Measurements from ENCODE around the gene SMIM27. TPM values are rescaled to one million over a fixed set of nuclear protein-coding genes. Genes with fewer than 3 reads are reported as not detected.

Gene SMIM27
- total and polyA plus RNA-seq, 9 of the 15 experiments (the other 6 are each of a cell fraction or from before 2014, with no cell fraction given): 2.9 to 16.1 (median 7.9) TPM

DNA sequence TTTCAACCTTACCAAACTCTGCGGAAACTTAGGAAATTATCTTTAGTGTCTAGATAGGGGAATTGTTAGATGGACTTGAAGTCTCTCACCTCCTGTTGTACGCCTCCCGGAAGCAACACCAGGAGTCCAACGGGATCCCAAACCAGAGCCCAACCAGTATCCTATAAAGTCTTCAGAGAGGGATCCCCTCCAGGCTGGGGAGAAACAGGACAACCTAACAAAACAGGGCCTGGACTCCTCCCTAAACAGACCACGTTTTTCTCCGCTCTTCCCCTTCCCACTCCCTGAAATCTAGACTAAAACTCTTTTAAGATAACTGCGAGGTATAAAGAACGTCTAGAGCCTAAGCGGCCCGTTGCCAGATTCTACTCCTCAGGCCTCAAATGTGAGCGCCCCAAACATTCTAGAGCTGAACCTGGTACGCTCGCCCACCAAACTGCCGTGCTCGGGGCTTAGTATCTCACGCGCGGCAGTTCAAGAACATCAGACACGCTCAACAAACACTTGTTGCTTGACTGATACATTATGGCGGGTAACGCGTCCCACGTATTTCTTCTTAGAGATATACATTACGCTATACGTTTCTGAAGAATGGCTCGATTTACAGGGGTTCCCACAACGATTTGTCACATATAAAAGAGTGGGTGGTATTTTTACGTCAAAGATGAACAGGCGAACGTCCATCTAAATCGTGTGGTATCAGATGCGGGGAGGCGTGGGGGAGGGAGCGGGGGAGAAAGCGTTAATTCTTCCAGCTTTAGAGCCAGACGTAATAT lies 663 bp upstream of the SMIM27 start:
- peak overlapping the region; percentile 97 for H3K27ac ChIP-seq (ENCODE audit: extremely low read depth, low read depth, low read length)
- ATAC-seq (peak; percentile 16), FAIRE-seq (peak; percentile 78), DNase-seq (ENCODE audit: extremely low read depth in 1 of 4, low spot score in 3 of 4) (peak; percentile 15 to 54 (median 21))
- ChIA-PET POLR2A (interaction anchor here (0.8 to 1.9 kb wide), 4 partner anchors 7 to 473 kb away, joined by 3 to 5 read pairs (median 4); partner anchors contain the start of gene DNAJA1), CTCF (ENCODE audit: low intra/inter-chr PET ratio) (no interaction called here)
- peak overlapping the region; percentile 86 to 95 for H3K9ac ChIP-seq (ENCODE audit: insufficient read depth in 1 of 2, low read depth in 2 of 2, low read length in 2 of 2)
- peaks cover 14 to 15% of the 10 kb centered on the region in 2 experiments; a peak in 4 of 5 replicates for H3K4me1 ChIP-seq (replicated peaks in 1 of 2; ENCODE audit: control insufficient read depth in 2 of 2, insufficient read depth in 2 of 2, low read length in 2 of 2)
- no peaks in the 10 kb centered on the region for H3K27me3 ChIP-seq (ENCODE audit: control insufficient read depth in 2 of 2, insufficient read depth in 2 of 2, low read length in 2 of 2)
- H2AFZ ChIP-seq (ENCODE audit: low read depth, low read length): peak overlapping the region; percentile 84
- intact Hi-C loops (cut with micrococcal nuclease) (loop anchor here (2.0 kb wide), 1 partner anchor 21 kb away; the partner anchor contains the start of gene NDUFB6), in situ Hi-C loops (cut with MboI) (loop anchor here (25.0 kb wide), 1 partner anchor 686 kb away; the partner anchor contains the start of gene SPINK4)
- no TSS peak for BruUV-seq (replicated peaks)
- peaks cover 16% of the 10 kb centered on the region; the same call in 2 of the 3 replicates for H3K36me3 ChIP-seq (ENCODE audit: control insufficient read depth, insufficient read depth, low read length)
- peak overlapping the region; percentile 73 for H3K4me3 ChIP-seq
- peaks cover 78% of the 10 kb centered on the region for H3K79me2 ChIP-seq (ENCODE audit: control insufficient read depth, insufficient read depth, low read length)
- H3K4me2 ChIP-seq (ENCODE audit: insufficient read depth, low read length): peak overlapping the region; percentile 96
- H4K20me1 ChIP-seq (replicated peaks; ENCODE audit: control insufficient read depth, insufficient read depth, low read length): peaks cover 8% of the 10 kb centered on the region; the same call in 1 of the 2 replicates
- no peaks in the 10 kb centered on the region for H3K9me1 ChIP-seq (ENCODE audit: control insufficient read depth, insufficient read depth, low read length)
- WGBS (ENCODE audit: insufficient coverage, low coverage, missing lambda C conversion rate): under 1% methylated on average over 33 of the region's 36 CpGs
- no peaks in the 10 kb centered on the region for H3K9me3 ChIP-seq (replicated peaks; ENCODE audit: control insufficient read depth, insufficient read depth, low read depth, low read length)
- TF ChIP-seq, protein P1, sequence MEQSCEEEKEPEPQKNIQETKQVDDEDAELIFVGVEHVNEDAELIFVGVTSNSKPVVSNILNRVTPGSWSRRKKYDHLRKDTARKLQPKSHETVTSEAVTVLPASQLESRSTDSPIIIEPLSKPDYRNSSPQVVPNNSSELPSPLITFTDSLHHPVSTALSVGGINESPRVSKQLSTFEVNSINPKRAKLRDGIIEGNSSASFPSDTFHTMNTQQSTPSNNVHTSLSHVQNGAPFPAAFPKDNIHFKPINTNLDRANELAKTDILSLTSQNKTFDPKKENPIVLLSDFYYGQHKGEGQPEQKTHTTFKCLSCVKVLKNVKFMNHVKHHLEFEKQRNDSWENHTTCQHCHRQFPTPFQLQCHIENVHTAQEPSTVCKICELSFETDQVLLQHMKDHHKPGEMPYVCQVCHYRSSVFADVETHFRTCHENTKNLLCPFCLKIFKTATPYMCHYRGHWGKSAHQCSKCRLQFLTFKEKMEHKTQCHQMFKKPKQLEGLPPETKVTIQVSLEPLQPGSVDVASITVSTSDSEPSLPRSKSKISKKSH (CRISPR knock-in tag; IDR thresholded peaks at IDR 0.05): no peak
- TF ChIP-seq BDP1 (IDR thresholded peaks at IDR 0.05; ENCODE audit: insufficient read depth, insufficient read length) (no peak), GTF2A2 (tag; IDR thresholded peaks at IDR 0.05) (peak; percentile 17; the same call in 1 of the 2 replicates), POLR2A (conservative IDR thresholded peaks at IDR 0.05) (0 out of 2 replicates have a peak, but pooled peaks have one; percentile 52), SNRNP70 (optimal IDR thresholded peaks at IDR 0.05; ENCODE audit: low read depth, low read length) (no peak), TBP (optimal IDR thresholded peaks at IDR 0.05; ENCODE audit: low read depth, low read length) (peak; percentile 20), MCM7 (IDR thresholded peaks at IDR 0.05) (no peak), TOE1 (IDR thresholded peaks at IDR 0.05; ENCODE audit: borderline replicate concordance) (no peak), TOE1 (CRISPR knock-in tag; IDR thresholded peaks at IDR 0.05; ENCODE audit: borderline replicate concordance, low read depth) (no peak), IRF2 (CRISPR knock-in tag; IDR thresholded peaks at IDR 0.05) (no peak), COPS2 (conservative IDR thresholded peaks at IDR 0.05) (no peak), ZKSCAN3 (CRISPR knock-in tag; IDR thresholded peaks at IDR 0.05) (no peak), TAF1 (IDR thresholded peaks at IDR 0.05; ENCODE audit: control insufficient read depth, extremely low read depth, insufficient read depth, low read length, severe bottlenecking) (no peak), BCL6 (CRISPR knock-in tag; IDR thresholded peaks at IDR 0.05) (no peak), PTTG1 (tag; IDR thresholded peaks at IDR 0.05; ENCODE audit: low read depth) (no peak), YBX1 (IDR thresholded peaks at IDR 0.05) (no peak), KAT7 (CRISPR knock-in tag; IDR thresholded peaks at IDR 0.05; ENCODE audit: borderline replicate concordance) (no peak), MBD2 (IDR thresholded peaks at IDR 0.05; ENCODE audit: borderline replicate concordance, low read depth) (no peak), FIP1L1 (IDR thresholded peaks at IDR 0.05; ENCODE audit: low read depth, low read length, poor library complexity, severe bottlenecking) (no peak)
- TF ChIP-seq, protein P2, sequence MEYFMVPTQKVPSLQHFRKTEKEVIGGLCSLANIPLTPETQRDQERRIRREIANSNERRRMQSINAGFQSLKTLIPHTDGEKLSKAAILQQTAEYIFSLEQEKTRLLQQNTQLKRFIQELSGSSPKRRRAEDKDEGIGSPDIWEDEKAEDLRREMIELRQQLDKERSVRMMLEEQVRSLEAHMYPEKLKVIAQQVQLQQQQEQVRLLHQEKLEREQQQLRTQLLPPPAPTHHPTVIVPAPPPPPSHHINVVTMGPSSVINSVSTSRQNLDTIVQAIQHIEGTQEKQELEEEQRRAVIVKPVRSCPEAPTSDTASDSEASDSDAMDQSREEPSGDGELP (CRISPR knock-in tag; IDR thresholded peaks at IDR 0.05; ENCODE audit: borderline replicate concordance): no peak
